HG03460 (cell line): ENCODE data around the gene RGS6.

Experiments
- ATAC-seq: cut with Tn5 transposase; IDR thresholded peaks from one replicate; pipeline ENCODE4 v1.9.1; 2021; ENCODE audit not compliant: unreplicated experiment

The RGS6 gene

GRCh38 chr14:72568296-72568992 lies 636.2 kb downstream of the RGS6 start:
- no peak for ATAC-seq

DNA sequence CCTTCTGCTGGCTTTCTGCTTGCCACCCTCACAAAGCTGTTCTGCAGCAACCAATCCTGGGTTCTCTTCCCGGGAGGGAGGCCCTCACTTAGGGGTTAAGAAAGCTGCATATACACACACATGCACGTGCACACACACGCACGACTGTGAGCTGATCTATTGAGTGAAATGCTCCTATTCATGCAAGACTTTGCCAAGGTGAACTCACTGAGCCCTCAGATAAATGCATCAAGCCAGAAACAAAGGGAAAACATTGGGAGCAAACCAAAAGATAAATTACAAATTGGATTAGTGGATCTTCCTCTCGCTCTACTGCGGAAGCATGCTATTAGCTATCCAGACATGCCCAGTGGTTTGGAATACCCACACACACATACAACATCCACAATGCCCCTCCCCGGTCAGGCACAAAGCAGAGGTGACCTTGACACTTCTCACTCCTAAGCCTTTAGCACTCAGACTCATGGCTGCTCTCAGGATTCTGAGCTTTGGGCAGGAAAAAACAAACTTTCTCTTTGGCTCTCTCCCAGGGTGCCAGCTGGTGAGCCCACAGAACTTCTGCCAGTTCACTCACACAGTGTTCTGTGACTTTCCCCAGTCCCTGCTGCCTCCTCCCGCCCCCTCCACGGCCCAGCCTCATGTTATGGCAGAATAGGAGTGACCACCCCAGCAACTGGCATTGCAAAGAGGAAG lies 641.6 kb downstream of the RGS6 start:
- no peak for ATAC-seq

DNA sequence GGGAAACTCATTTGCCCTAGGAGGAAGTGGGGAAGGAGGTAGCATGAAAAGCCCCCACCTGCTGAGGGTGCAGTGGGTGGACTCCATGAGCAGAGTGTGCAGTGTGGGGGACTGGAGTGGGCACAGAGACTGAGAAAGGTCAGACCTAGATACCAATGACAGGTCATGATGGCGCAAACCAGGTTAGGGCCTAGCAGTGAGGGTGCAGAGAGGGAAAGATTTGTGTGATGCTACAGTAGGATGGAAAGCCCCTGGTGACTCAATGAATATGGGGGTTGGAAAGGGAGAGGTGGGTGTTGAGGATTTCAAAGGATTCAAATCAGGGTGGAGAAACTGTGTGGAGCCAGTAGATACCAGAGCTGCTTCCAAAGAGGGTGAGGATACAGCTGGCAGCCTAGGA lies 642.5 kb downstream of the RGS6 start:
- ATAC-seq, result no peak

- ATAC-seq, result no peak
Observed at GRCh38 chr14:72576258-72576657, 644.0 kb downstream of the RGS6 start.

- ATAC-seq, result no peak
Observed at GRCh38 chr14:72577521-72577920, 645.3 kb downstream of the RGS6 start.

DNA sequence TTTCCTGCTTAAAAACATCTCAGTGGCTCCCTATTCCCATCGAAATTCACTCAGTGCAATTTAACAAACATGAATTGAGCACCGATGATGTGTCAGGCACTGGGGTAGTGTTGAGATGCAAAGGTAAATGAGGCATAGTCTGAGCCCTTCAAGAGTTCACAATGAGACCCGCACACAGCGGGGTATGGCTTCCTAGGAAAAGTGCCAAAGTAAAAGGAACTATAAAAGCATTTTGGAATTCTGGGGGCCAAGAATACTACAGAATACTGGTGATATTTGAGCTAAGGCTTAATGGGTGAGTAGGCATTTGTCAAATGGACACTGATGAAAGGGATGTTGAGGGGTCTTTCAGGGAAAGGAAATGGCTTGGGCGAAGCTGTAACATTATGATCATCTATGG lies 646.3 kb downstream of the RGS6 start:
- ATAC-seq, result no peak

GRCh38 chr14:72582582-72582981 lies 650.4 kb downstream of the RGS6 start:
- ATAC-seq, result no peak

DNA sequence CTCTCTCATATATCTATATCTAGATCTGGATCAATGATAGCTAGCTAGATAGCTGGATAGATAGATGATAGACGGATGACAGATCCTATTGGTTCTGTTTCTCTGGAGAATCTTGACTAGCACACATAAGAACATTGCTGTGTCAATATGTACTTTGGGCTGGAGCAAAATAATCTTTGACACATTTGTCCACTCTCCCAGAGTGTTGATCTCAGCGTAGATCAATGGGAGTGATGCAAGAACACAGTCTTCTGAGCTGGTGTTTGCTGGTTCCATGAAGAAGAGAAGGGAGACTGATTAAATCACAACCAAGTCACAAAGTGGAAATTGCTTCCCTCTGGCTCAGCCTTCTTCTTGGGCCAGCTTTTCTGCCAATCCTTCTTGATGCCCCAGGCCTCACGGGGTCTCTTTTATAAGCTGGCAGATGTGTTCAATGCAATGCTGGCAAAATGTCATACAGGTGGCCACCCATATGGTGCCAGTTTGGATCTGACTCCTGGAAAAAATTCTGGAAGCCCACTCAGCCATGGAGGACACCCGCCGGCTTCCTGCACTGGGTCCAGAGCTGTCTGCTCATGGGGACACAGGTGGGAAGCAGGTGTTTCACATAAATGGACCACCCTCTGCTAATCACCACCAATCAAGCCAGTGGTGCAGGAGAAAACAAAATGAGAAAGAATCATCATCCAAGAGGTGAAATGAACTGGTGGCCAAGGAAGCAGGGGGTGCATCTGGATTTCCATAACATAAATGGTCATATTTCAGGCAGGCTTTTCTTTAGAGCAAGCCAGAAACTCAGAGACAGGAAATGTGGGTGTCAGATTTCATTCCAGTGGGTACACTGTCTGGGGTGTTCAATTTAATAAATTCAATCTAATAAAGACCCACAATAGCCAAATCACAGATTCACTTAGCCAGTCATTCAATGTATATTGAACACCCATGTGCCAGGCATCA lies 651.4 kb downstream of the RGS6 start:
- no peak for ATAC-seq

DNA sequence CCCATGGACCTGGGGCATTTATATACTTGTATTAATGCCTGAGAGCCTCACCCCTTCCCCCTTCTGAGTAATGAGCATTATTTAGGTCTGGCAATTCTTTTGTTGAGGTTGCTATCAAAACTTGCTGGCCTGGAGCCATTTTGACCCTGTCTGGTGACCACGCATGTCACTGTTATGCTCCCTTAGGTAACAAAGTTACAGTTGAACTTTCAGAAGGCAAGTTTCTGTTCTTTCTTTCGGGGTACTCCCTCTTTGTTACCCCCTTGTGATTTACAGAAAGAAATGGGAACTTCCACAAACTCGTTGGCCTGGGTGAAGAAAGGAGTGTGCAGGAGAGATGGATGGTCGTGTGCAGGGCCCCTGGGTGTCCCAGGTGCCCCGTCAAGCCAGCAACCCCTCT lies 656.3 kb downstream of the RGS6 start:
- ATAC-seq, result no peak

DNA sequence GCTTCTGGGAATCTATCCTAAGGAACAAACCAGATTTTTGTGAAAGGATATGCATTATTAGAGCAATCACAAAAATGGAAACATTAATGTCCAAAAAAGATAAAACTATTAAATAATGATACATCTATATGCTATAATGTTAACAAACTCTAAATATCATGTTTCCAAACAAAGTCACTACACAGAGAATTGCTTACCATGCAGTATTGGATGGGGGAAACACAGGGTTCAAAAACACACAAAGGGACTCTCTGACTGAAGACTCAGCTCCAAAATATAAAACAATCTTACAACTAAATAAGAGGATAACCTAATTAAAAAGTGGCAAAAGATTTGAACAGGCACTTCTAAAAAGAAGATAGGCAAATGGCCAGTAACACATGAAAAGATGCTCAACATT lies 657.4 kb downstream of the RGS6 start:
- no peak for ATAC-seq

GRCh38 chr14:72590577-72590976 lies 658.3 kb downstream of the RGS6 start:
- no peak for ATAC-seq

DNA sequence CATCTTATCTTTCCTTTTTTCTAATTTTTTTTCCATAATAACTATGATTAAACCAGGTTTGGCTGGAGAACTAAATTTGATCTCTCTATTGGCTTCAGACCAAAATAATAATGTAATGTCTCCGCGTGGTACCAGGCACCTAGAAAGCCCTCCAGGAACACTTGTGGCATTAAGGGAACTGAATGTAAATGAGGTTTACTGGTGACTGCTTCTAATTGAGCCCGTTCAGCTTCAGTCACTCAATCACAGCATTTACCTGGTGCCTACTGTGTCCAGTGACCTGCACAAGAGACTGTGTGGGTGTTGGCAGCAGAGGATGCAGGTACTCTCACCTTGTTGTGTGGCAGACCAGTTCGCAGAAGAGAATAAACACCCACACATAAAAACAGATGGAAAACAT lies 659.2 kb downstream of the RGS6 start:
- ATAC-seq, result no peak

DNA sequence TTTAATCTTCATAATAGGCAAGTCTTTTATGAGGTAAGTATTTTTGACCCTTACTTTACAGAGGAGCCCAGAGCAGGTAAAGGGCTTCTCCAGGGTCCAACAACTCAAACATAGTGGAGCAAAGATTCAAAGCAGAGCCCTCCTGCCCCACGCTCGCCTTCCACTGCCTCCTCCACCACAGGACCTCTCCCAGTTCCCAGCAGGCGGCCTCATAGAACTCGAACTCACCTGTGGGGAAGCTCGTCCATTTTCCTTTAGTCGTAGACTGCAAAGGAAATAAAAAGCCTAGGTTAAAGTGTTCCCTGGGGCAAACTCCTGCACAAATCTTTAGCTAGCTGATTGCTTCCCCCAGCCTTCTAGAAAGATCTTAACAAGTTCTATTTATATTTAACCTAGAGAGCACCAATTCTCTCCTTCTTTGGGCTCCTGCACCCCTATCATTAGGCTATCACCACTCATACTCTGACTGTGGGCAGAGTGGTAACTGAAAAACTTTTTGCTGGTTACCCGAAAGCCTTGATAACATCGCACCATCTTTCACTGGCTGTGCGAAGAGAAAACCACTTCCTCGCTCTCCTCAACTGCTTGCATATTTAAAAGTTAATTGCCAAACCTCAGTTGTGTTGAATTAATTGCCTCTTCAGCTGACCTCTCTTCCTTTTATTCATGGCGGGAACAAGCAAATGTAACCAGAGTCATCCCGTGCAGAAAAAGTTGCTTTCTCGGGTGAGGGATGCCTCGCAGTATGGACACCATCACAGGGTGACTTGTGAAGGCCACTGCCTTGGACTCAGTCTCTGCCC lies 662.1 kb downstream of the RGS6 start:
- ATAC-seq, result peak; percentile 87

GRCh38 chr14:72595152-72595862 lies 663.1 kb downstream of the RGS6 start:
- no peak for ATAC-seq

DNA sequence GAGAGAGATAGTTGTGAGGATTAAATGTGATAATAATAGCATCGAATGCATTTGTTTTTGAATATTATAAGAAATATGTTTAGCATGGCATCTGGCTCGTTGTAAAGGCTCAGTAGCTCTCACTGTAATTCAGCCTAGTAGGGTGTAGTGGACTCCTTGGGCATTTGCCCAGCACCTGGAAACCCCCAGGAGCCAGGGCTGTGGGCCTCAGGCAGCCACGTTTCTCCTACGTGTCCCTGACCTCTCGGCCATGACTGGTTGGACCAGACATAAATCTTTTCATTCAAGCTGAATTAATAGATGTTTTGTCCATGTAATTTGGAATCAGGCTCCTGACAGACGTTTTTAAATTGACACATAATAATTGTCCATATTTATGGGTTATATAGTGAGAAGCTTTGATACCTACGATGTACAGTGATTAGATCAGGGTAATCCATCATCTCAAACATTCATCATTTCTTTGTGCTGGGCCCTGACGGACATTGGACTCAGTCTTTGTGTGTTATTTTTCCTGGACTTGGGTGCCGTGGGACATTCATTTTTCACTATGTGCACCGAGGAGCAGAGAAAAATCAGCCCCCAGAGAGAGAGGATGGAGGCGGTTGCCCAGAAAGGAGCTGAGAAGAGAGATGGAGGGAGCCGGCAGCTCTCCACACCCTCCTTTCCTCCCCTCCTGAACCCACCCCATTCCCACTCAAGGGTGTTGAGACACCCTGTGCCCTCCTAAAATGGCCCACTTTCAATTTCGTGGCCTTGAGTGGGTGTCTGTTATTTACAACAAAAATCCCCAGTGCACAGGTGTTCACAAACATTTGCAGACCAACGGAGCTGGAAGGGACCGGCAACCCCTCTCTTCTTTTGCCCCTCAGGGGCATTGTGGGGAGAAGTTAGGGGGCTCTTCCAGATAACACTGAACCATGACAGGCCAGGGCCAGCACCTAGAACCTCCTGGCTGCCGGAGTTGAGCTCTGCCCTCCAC lies 665.3 kb downstream of the RGS6 start:
- ATAC-seq, result no peak

DNA sequence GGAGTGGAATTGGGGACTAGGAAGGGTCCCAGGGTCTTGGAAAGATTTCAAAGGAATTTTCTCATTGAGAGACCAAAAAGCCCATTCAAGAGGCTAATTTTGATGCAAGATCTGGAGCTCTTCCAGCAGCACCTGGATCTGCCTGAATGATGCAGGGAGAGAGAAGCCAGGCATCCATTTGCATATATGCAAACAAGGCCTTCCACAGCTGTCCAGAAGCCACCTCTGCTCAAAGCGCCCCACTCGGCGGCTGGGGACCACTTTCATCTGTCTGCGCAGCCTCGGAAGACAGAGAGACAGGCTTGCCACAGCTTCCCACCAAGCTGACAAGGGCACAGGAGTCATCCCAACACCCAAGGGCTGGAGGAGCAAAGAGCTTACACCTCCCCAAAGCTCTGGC lies 666.1 kb downstream of the RGS6 start:
- no peak for ATAC-seq

DNA sequence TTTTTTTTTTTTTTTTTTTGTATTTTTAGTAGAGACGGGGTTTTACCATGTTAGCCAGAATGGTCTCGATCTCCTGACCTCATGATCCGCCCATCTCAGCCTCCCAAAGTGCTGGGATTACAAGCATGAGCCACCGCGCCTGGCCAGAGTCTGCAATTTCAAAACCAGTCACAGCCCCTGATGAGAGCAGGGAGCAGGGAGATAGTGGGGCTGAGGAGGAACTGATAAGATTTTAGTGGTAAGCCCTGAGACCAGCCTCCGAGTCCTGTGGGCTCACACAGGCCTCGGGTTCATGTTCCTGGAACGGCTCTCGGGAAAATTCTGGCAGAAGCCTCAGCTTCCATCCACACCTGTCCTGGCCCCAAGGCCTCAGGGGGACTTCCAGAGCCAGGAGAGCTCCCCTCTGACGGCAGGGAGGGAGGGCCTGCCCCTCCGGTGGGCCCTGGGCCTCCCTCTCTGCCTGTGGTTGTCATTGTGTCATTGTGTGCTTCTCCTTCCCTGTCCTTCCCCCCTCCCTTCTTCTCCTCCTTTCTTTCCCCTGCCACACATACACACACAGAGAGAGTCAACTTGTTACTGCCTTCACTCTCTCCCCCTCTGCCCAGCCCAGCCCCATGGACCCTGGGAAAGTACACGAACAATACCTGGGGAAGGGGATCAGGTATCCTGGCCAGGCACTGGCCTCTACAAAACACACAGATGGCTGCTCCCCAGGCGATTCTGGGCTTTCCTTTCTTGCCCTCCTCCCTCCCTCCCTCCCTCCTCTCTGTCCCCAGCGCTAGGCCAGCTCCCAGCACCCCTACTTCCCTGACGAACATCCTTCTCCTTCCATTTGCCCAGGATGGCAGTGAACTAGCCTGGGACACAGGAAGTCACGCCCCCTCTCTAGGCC lies 667.6 kb downstream of the RGS6 start:
- no peak for ATAC-seq
